H1 (cell line): ENCODE data around the gene CTDP1. TPM values are rescaled to one million over a fixed set of nuclear protein-coding genes. Genes with fewer than 3 reads are reported as not detected.

ENCODE experiments used
- CTCF ChIA-PET: fragments of 300-600 bp; sonication (Branson Sonifier 250); formaldehyde crosslinking; loops from one replicate; lab custom pipeline; 2021; ENCODE audit not compliant: partially characterized antibody; lab: Charles Lee
- POLR2A ChIA-PET: fragments of 300-600 bp; sonication (Branson Sonifier 250); formaldehyde crosslinking; loops from one replicate; lab custom pipeline; 2021; ENCODE audit warnings: inconsistent platforms; ENCODE audit not compliant: partially characterized antibody; lab: Charles Lee
- DNase-seq, 2 experiments: peaks; one replicate each; pipeline versions ENCODE4 v3.0.0 to v3.0.0-alpha.2; 2010 to 2022; ENCODE audit warnings: low spot score in 2 of 2, low read depth in 1 of 2, mixed read lengths in 1 of 2
- FAIRE-seq: peaks from 2 replicates; lab custom pipeline; 2011; peaks lifted over from hg19 to GRCh38; lab: Jason Lieb, UNC
- H2AFZ ChIP-seq: 2 replicates; pipeline ENCODE4 v1.8.1; 2012; ENCODE audit warnings: low read length, inconsistent platforms
- H2AK5ac ChIP-seq: 2 replicates; pipeline ENCODE4 v1.6.1; 2013; ENCODE audit warnings: low read depth, low read length
- H2BK120ac ChIP-seq: replicated peaks from 2 replicates; pipeline ENCODE3; 2013; ENCODE audit warnings: low read depth, low read length, inconsistent platforms
- H2BK12ac ChIP-seq: 2 replicates; pipeline ENCODE4 v1.6.1; 2013; ENCODE audit warnings: low read depth, low read length
- H2BK15ac ChIP-seq: 2 replicates; pipeline ENCODE4 v1.6.1; 2013; ENCODE audit warnings: low read length
- H2BK20ac ChIP-seq: 2 replicates; pipeline ENCODE4 v1.6.1; 2013; ENCODE audit warnings: low read length
- H2BK5ac ChIP-seq: 2 replicates; pipeline ENCODE4 v1.6.1; 2013; ENCODE audit warnings: low read depth, low read length
- H3K14ac ChIP-seq: 2 replicates; pipeline ENCODE4 v1.6.1; 2013; ENCODE audit warnings: inconsistent platforms; ENCODE audit not compliant: insufficient read length
- H3K18ac ChIP-seq: 2 replicates; pipeline ENCODE4 v1.6.1; 2013; ENCODE audit warnings: low read length; ENCODE audit errors: extremely low read depth
- H3K23ac ChIP-seq: 2 replicates; pipeline ENCODE4 v1.6.1; 2013; ENCODE audit warnings: inconsistent platforms; ENCODE audit not compliant: insufficient read length
- H3K23me2 ChIP-seq: 2 replicates; pipeline ENCODE4 v1.6.1; 2013; ENCODE audit warnings: low read depth, low read length
- H3K27ac ChIP-seq: 2 replicates; pipeline ENCODE4 v1.6.1; 2011; ENCODE audit warnings: low read depth, low read length, inconsistent platforms
- H3K27me3 ChIP-seq, 4 experiments: replicated peaks in 1 of 4; 1 replicate in 1 of 4; 2 replicates in 3 of 4; pipeline versions ENCODE4 v1.6.1 to v1.8.1; 2011 to 2013; ENCODE audit warnings: low read length in 3 of 4, mild to moderate bottlenecking in 3 of 4, inconsistent platforms in 2 of 4, mixed read lengths in 2 of 4, moderate library complexity in 1 of 4; ENCODE audit not compliant: control insufficient read depth in 3 of 4, insufficient read depth in 3 of 4; ENCODE audit errors: extremely low read depth in 1 of 4
- H3K36me3 ChIP-seq, 4 experiments: 2 replicates each; pipeline versions ENCODE4 v1.6.1 to v1.8.1; 2011 to 2013; ENCODE audit warnings: mild to moderate bottlenecking in 4 of 4, low read length in 3 of 4, moderate library complexity in 2 of 4, control low read depth in 1 of 4, inconsistent platforms in 1 of 4; ENCODE audit not compliant: insufficient read depth in 4 of 4, control insufficient read depth in 2 of 4
- H3K4ac ChIP-seq: replicated peaks from 2 replicates; pipeline ENCODE3; 2013; ENCODE audit warnings: low read length, low read depth, mixed read lengths, inconsistent platforms; ENCODE audit not compliant: insufficient read length
- H3K4me1 ChIP-seq, 4 experiments: replicated peaks in 1 of 4; 1 replicate in 1 of 4; 2 replicates in 3 of 4; pipeline versions ENCODE4 v1.6.1 to v1.8.1; 2011 to 2013; ENCODE audit warnings: low read length in 3 of 4, inconsistent platforms in 2 of 4, mixed read lengths in 1 of 4; ENCODE audit not compliant: insufficient read depth in 4 of 4, control insufficient read depth in 3 of 4
- H3K4me2 ChIP-seq, 2 experiments: 2 replicates each; pipeline versions ENCODE4 v1.6.1 to v1.8.1; 2011 to 2013; ENCODE audit warnings: low read depth in 2 of 2, low read length in 2 of 2, control low read depth in 1 of 2, inconsistent platforms in 1 of 2, mild to moderate bottlenecking in 1 of 2; ENCODE audit not compliant: insufficient read depth in 1 of 2
- H3K4me3 ChIP-seq, 4 experiments: fragments of 200-600, 300-600 bp in 1 of 4; sonication (generic), shearing (Covaris generic), sonication (Bioruptor Twin) in 1 of 4; 2 replicates each; pipeline versions ENCODE4 v1.5.1 to v1.8.1; 2011 to 2016; ENCODE audit warnings: low read length in 4 of 4, low read depth in 3 of 4, control low read depth in 2 of 4, inconsistent platforms in 2 of 4, mild to moderate bottlenecking in 2 of 4, mixed read lengths in 1 of 4, moderate library complexity in 1 of 4; ENCODE audit not compliant: insufficient read depth in 2 of 4; ENCODE audit errors: extremely low read depth in 1 of 4
- H3K56ac ChIP-seq: replicated peaks from 2 replicates; pipeline ENCODE3; 2013; ENCODE audit warnings: low read depth, mild to moderate bottlenecking, mixed read lengths, low read length, inconsistent platforms; ENCODE audit not compliant: insufficient read length
- H3K79me1 ChIP-seq: 2 replicates; pipeline ENCODE4 v1.6.1; 2013; ENCODE audit warnings: low read depth, low read length, control low read depth
- H3K79me2 ChIP-seq, 2 experiments: 2 replicates each; pipeline versions ENCODE4 v1.6.1 to v1.8.1; 2012 to 2013; ENCODE audit warnings: low read length in 2 of 2, mild to moderate bottlenecking in 2 of 2, inconsistent platforms in 1 of 2; ENCODE audit not compliant: insufficient read depth in 2 of 2, control insufficient read depth in 1 of 2
- H3K9ac ChIP-seq, 4 experiments: replicated peaks in 1 of 4; 1 replicate in 1 of 4; 2 replicates in 3 of 4; pipeline versions ENCODE4 v1.6.1 to v1.8.1; 2011 to 2013; ENCODE audit warnings: low read depth in 3 of 4, low read length in 3 of 4, control low read depth in 2 of 4, mild to moderate bottlenecking in 2 of 4, moderate library complexity in 2 of 4, inconsistent platforms in 1 of 4; ENCODE audit errors: extremely low read depth in 1 of 4
- H3K9me3 ChIP-seq, 2 experiments: 2 replicates each; pipeline versions ENCODE4 v1.6.1 to v1.8.1; 2012 to 2013; ENCODE audit warnings: mild to moderate bottlenecking in 2 of 2, moderate library complexity in 2 of 2, control low read depth in 1 of 2, inconsistent platforms in 1 of 2, low read depth in 1 of 2, low read length in 1 of 2, mixed read lengths in 1 of 2; ENCODE audit not compliant: insufficient read depth in 2 of 2
- H4K20me1 ChIP-seq, 2 experiments: replicated peaks in 1 of 2; 2 replicates each; pipeline versions ENCODE3 to v1.8.1; 2011 to 2013; ENCODE audit warnings: inconsistent platforms in 2 of 2, low read length in 2 of 2, mild to moderate bottlenecking in 1 of 2; ENCODE audit not compliant: insufficient read depth in 2 of 2, control insufficient read depth in 1 of 2
- H4K5ac ChIP-seq: 2 replicates; pipeline ENCODE4 v1.6.1; 2013; ENCODE audit warnings: low read length, low read depth, mixed read lengths, inconsistent platforms; ENCODE audit not compliant: insufficient read length
- H4K8ac ChIP-seq: 2 replicates; pipeline ENCODE4 v1.8.0; 2013; ENCODE audit warnings: mild to moderate bottlenecking, moderate library complexity, low read length, inconsistent platforms; ENCODE audit not compliant: insufficient read depth; ENCODE audit errors: extremely low read depth
- H4K91ac ChIP-seq: replicated peaks from 2 replicates; pipeline ENCODE3; 2013; ENCODE audit warnings: low read length, mixed read lengths, inconsistent platforms; ENCODE audit not compliant: insufficient read length
- ASH2L ChIP-seq: fragments of 200-600, 300-600 bp; sonication (generic); IDR thresholded peaks from one replicate; pipeline ENCODE4 v1.7.1; 2017; ENCODE audit warnings: low read length
- GABPA ChIP-seq: IDR thresholded peaks from 2 replicates; pipeline ENCODE4 v1.6.1; 2011; ENCODE audit warnings: mild to moderate bottlenecking, low read length, moderate library complexity, borderline replicate concordance; ENCODE audit not compliant: insufficient read depth
- WGBS, 2 experiments: shearing (Covaris generic) in 1 of 2; methylation state at CpG; one replicate each; pipeline versions ENCODE4 v1.1.6 to v1.1.7; 2013 to 2015; ENCODE audit warnings: low lambda C conversion rate in 2 of 2, mixed read lengths in 2 of 2, inconsistent platforms in 1 of 2, low coverage in 1 of 2, missing lambda C conversion rate in 1 of 2; ENCODE audit not compliant: insufficient replicate concordance in 2 of 2, insufficient coverage in 1 of 2, insufficient read length in 1 of 2; ENCODE audit errors: extremely low coverage in 1 of 2, missing lambda C conversion rate in 1 of 2; 5-methylcytosine and 5-hydroxymethylcytosine counted together
- polyA plus RNA-seq, 7 experiments: library from polyadenylated mRNA; depleted of rRNA in 3 of 7; stranded (reverse) in 5 of 7; unstranded in 2 of 7; fragments of >200 nt in 5 of 7; fragments of 200-250 nt in 2 of 7; gene quantifications; 1 replicate in 5 of 7; 2 replicates in 1 of 7; 4 replicates in 1 of 7; pipeline versions ENCODE4 v1.2.1 to v1.2.3, GENCODE V29; 2011 to 2013; ENCODE audit warnings: missing spikeins in 2 of 7, mixed read lengths in 2 of 7
- total RNA-seq: library from RNA; stranded (reverse); fragmentation: NEBNext Ultra II Directional; extraction: Animal tissue kit (Norgen Biotek cat#: 25700); gene quantifications from 2 replicates; pipeline ENCODE4 v1.2.1, GENCODE V29; 2021

The CTDP1 gene
- total and polyA plus RNA-seq, 2 of the 8 experiments (the other 6 are each of a cell fraction or from before 2014, with no cell fraction given): 16.6 to 37.0 TPM

GRCh38 chr18:79637921-79638909, 41.4 kb upstream of the CTDP1 start:
- no peaks in the 10 kb centered on the region for H3K36me3 ChIP-seq
- no peak overlapping the region for H3K27ac ChIP-seq
- no peak overlapping the region for H2BK12ac ChIP-seq
- no peak overlapping the region for H2AFZ ChIP-seq
- peak overlapping the region; percentile 80 for H4K8ac ChIP-seq
- H2BK20ac ChIP-seq: no peak overlapping the region
- no peak overlapping the region for H3K56ac ChIP-seq
- H3K27me3 ChIP-seq: peaks cover 0 to 22% (median 13%) of the 10 kb centered on the region in 4 experiments; a peak in 5 of 7 replicates
- H2BK15ac ChIP-seq: no peak overlapping the region
- H3K4ac ChIP-seq: no peak overlapping the region
- no peak overlapping the region for H3K23ac ChIP-seq
- no peak overlapping the region for H2BK120ac ChIP-seq
- ChIA-PET POLR2A (no interaction called here), CTCF (interaction anchor here (0.7 to 1.4 kb wide), 4 partner anchors 11 to 254 kb away, joined by 3 read pairs; no protein-coding TSS in a partner anchor)
- peak overlapping the region in 3 of 4 experiments; percentile 26 to 65 (median 30); a peak in 5 of 8 replicates for H3K4me3 ChIP-seq
- H3K79me2 ChIP-seq: no peaks in the 10 kb centered on the region
- no peak overlapping the region for H3K9ac ChIP-seq
- peak overlapping the region; percentile 52 to 77; a peak in 3 of 4 replicates for H3K4me2 ChIP-seq
- no peak overlapping the region for H4K91ac ChIP-seq
- H4K20me1 ChIP-seq: peaks cover 0 to 2% of the 10 kb centered on the region in 2 experiments
- H3K14ac ChIP-seq: no peak overlapping the region
- peaks cover 8% of the 10 kb centered on the region; the same call in 1 of the 2 replicates for H3K23me2 ChIP-seq
- no peak for FAIRE-seq
- H2AK5ac ChIP-seq: no peak overlapping the region
- no peaks in the 10 kb centered on the region for H3K79me1 ChIP-seq
- peaks cover 0 to 6% of the 10 kb centered on the region in 2 experiments; a peak in 2 of 4 replicates for H3K9me3 ChIP-seq
- no peak overlapping the region for H4K5ac ChIP-seq
- peak in 1 of 2 experiments; percentile 61 for DNase-seq
- WGBS, 2 experiments: 64% methylated on average over 69 of the region's 99 CpGs; no CpG with 5 or more reads in 1 of the 2 experiments
- H2BK5ac ChIP-seq: no peak overlapping the region
- no peak overlapping the region; the same call in 1 of the 2 replicates for H3K18ac ChIP-seq
- H3K4me1 ChIP-seq: peaks cover 0 to 2% (median 0%) of the 10 kb centered on the region in 4 experiments; a peak in 1 of 7 replicates
- TF ChIP-seq GABPA (peak; percentile 6; the same call in 1 of the 2 replicates), ASH2L (no peak)
